Subcutaneous abdominal adipose tissue (tissue), 5 donors: ENCODE data around the gene TMPRSS7.

Source experiments
- H3K27ac ChIP-seq: one replicate; pipeline ENCODE4 v1.7.0; 2013; ENCODE audit warnings: low read depth, mild to moderate bottlenecking, inconsistent platforms, low read length, moderate library complexity
- H3K27me3 ChIP-seq, 5 donors: one replicate each; pipeline ENCODE4 v1.7.0; 2013; ENCODE audit warnings: low read length in 5 of 5, inconsistent platforms in 1 of 5; ENCODE audit not compliant: control insufficient read depth in 5 of 5, insufficient read depth in 4 of 5
- H3K36me3 ChIP-seq, 5 donors: one replicate each; pipeline ENCODE4 v1.7.0; 2013; ENCODE audit warnings: low read length in 5 of 5; ENCODE audit not compliant: control insufficient read depth in 5 of 5, insufficient read depth in 5 of 5
- H3K4me1 ChIP-seq, 5 donors: one replicate each; pipeline ENCODE4 v1.7.0; 2013; ENCODE audit warnings: low read length in 5 of 5, mild to moderate bottlenecking in 3 of 5, moderate library complexity in 1 of 5; ENCODE audit not compliant: control insufficient read depth in 5 of 5, insufficient read depth in 5 of 5
- H3K4me3 ChIP-seq, 5 donors: one replicate each; pipeline ENCODE4 v1.7.0; 2013; ENCODE audit warnings: low read length in 5 of 5, low read depth in 1 of 5
- H3K9ac ChIP-seq, 5 donors: one replicate each; pipeline ENCODE4 v1.7.0; 2013; ENCODE audit warnings: low read length in 5 of 5, mild to moderate bottlenecking in 4 of 5, moderate library complexity in 3 of 5
- H3K9me3 ChIP-seq, 5 donors: one replicate each; pipeline ENCODE4 v1.7.0; 2013; ENCODE audit warnings: low read length in 5 of 5; ENCODE audit not compliant: control insufficient read depth in 5 of 5
- donor health status: healthy.
- donor health status: healthy.
- donor health status: healthy.
- donor health status: healthy.
- donor health status: healthy.

The TMPRSS7 gene

GRCh38 chr3:112084980-112085705 is 50.6 kb downstream of the TMPRSS7 start:
- Histone ChIP-seq H3K9ac (no peak overlapping the region), H3K36me3 (no peaks in the 10 kb centered on the region), H3K4me3 (no peak overlapping the region), H3K27me3 (peaks cover 0 to 7% (median 2%) of the 10 kb centered on the region in 5 donors), H3K9me3 (no peaks in the 10 kb centered on the region), H3K4me1 (peaks cover 1 to 17% (median 11%) of the 10 kb centered on the region in 5 donors), H3K27ac (no peak overlapping the region)

GRCh38 chr3:112085735-112086075 is 51.2 kb downstream of the TMPRSS7 start:
- H3K9me3 ChIP-seq, result no peaks in the 10 kb centered on the region
- peaks cover 0 to 7% (median 2%) of the 10 kb centered on the region in 5 donors for H3K27me3 ChIP-seq
- peak overlapping the region; percentile 58 to 74 (median 70) for H3K4me3 ChIP-seq
- no peaks in the 10 kb centered on the region for H3K36me3 ChIP-seq
- H3K27ac ChIP-seq, result no peak overlapping the region
- H3K9ac ChIP-seq, result peak overlapping the region in 3 of 5 donors; percentile 51 to 81 (median 62)
- peaks cover 1 to 17% (median 14%) of the 10 kb centered on the region in 5 donors for H3K4me1 ChIP-seq

GRCh38 chr3:112086076-112086854 is 51.7 kb downstream of the TMPRSS7 start, which contains the start of gene C3orf52:
TSS of gene C3orf52 (plus strand) at chr3:112086389. CDS start at chr3:112086408, 19 bp downstream.
- Histone ChIP-seq H3K4me3 (peak within 1 kb of the TSS; percentile 64 to 74 (median 70)), H3K9me3 (no peaks in the 10 kb centered on the region), H3K4me1 (peaks cover 1 to 19% (median 14%) of the 10 kb centered on the region in 5 donors), H3K36me3 (no peaks in the 10 kb centered on the region), H3K27ac (no peak within 1 kb of the TSS), H3K9ac (peak within 1 kb of the TSS in 4 of 5 donors; percentile 51 to 81 (median 57)), H3K27me3 (peaks cover 0 to 7% (median 2%) of the 10 kb centered on the region in 5 donors)

- H3K4me1 ChIP-seq, result peaks cover 1 to 19% (median 14%) of the 10 kb centered on the region in 5 donors
- peak overlapping the region; percentile 64 to 74 (median 70) for H3K4me3 ChIP-seq
- H3K9me3 ChIP-seq, result no peaks in the 10 kb centered on the region
- no peaks in the 10 kb centered on the region for H3K36me3 ChIP-seq
- H3K9ac ChIP-seq, result peak overlapping the region in 3 of 5 donors; percentile 52 to 81 (median 62)
- no peak overlapping the region for H3K27ac ChIP-seq
- H3K27me3 ChIP-seq, result peaks cover 0 to 7% (median 2%) of the 10 kb centered on the region in 5 donors
Observed at GRCh38 chr3:112086875-112087524, 52.5 kb downstream of the TMPRSS7 start.

GRCh38 chr3:112087746-112088145 is 53.2 kb downstream of the TMPRSS7 start:
- Histone ChIP-seq H3K9me3 (no peaks in the 10 kb centered on the region), H3K4me3 (no peak overlapping the region), H3K27ac (no peak overlapping the region), H3K36me3 (no peaks in the 10 kb centered on the region), H3K4me1 (peaks cover 1 to 23% (median 20%) of the 10 kb centered on the region in 5 donors), H3K27me3 (peaks cover 0 to 7% (median 2%) of the 10 kb centered on the region in 5 donors), H3K9ac (no peak overlapping the region)

GRCh38 chr3:112088944-112089343 is 54.4 kb downstream of the TMPRSS7 start:
- H3K4me3 ChIP-seq, result no peak overlapping the region
- no peaks in the 10 kb centered on the region for H3K9me3 ChIP-seq
- no peaks in the 10 kb centered on the region for H3K36me3 ChIP-seq
- H3K27me3 ChIP-seq, result peaks cover 0 to 7% (median 2%) of the 10 kb centered on the region in 5 donors
- no peak overlapping the region for H3K9ac ChIP-seq
- H3K27ac ChIP-seq, result no peak overlapping the region
- peaks cover 1 to 26% (median 22%) of the 10 kb centered on the region in 5 donors for H3K4me1 ChIP-seq

- peaks cover 0 to 7% (median 2%) of the 10 kb centered on the region in 5 donors for H3K27me3 ChIP-seq
- H3K9ac ChIP-seq, result no peak overlapping the region
- H3K4me3 ChIP-seq, result no peak overlapping the region
- no peak overlapping the region for H3K27ac ChIP-seq
- H3K4me1 ChIP-seq, result peaks cover 1 to 26% (median 22%) of the 10 kb centered on the region in 5 donors
- no peaks in the 10 kb centered on the region for H3K36me3 ChIP-seq
- no peaks in the 10 kb centered on the region for H3K9me3 ChIP-seq
Observed at GRCh38 chr3:112089956-112090886, 55.7 kb downstream of the TMPRSS7 start.

GRCh38 chr3:112090887-112091586 is 56.5 kb downstream of the TMPRSS7 start:
- H3K27me3 ChIP-seq, result peaks cover 0 to 7% (median 2%) of the 10 kb centered on the region in 5 donors
- H3K9me3 ChIP-seq, result no peaks in the 10 kb centered on the region
- H3K4me1 ChIP-seq, result peaks cover 1 to 22% (median 17%) of the 10 kb centered on the region in 5 donors
- H3K36me3 ChIP-seq, result no peaks in the 10 kb centered on the region
- H3K27ac ChIP-seq, result no peak overlapping the region
- H3K4me3 ChIP-seq, result no peak overlapping the region
- H3K9ac ChIP-seq, result no peak overlapping the region
